Measurements from ENCODE around the gene SESTD1.

GRCh38 chr2:179226961-179227259, 37.7 kb downstream of the SESTD1 start:
- TF ChIP-seq EP300 (IDR thresholded peaks at IDR 0.05) (no peak), POLR2AphosphoS5 (IDR thresholded peaks at IDR 0.05) (no peak)
